Measurements from ENCODE around the gene HASPIN.

DNA sequence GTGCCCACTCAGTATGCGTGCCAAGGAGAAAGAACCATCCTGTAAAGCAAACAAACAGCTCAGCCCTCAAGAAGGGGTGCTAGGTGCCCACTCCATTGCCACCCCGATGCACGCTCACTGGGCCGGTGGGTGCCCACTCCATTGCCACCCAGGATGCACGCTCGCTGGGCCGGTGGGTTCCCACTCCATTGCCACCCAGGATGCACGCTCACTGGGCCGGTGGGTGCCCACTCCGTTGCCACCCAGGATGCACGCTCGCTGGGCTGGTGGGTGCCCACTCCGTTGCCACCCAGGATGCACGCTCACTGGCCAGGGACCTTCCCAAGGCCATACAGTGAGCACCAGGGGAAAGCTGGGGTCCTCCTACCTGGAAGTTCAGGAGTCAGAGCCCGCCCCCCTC, 28.1 kb downstream of the HASPIN start:
- TF ChIP-seq, protein P1, sequence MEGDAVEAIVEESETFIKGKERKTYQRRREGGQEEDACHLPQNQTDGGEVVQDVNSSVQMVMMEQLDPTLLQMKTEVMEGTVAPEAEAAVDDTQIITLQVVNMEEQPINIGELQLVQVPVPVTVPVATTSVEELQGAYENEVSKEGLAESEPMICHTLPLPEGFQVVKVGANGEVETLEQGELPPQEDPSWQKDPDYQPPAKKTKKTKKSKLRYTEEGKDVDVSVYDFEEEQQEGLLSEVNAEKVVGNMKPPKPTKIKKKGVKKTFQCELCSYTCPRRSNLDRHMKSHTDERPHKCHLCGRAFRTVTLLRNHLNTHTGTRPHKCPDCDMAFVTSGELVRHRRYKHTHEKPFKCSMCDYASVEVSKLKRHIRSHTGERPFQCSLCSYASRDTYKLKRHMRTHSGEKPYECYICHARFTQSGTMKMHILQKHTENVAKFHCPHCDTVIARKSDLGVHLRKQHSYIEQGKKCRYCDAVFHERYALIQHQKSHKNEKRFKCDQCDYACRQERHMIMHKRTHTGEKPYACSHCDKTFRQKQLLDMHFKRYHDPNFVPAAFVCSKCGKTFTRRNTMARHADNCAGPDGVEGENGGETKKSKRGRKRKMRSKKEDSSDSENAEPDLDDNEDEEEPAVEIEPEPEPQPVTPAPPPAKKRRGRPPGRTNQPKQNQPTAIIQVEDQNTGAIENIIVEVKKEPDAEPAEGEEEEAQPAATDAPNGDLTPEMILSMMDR (conservative IDR thresholded peaks at IDR 0.05; ENCODE audit: low read depth in 2 of 2), result no peak
- TF ChIP-seq EZH2 (IDR thresholded peaks at IDR 0.05; ENCODE audit: low read depth, unreplicated experiment) (no peak), POLR2AphosphoS5 (IDR thresholded peaks at IDR 0.05; ENCODE audit: low read depth) (no peak), ZNF331 (CRISPR knock-in tag; IDR thresholded peaks at IDR 0.05; ENCODE audit: low read depth) (no peak), CREB1 (CRISPR knock-in tag; IDR thresholded peaks at IDR 0.05; ENCODE audit: low read depth) (no peak), JUNB (IDR thresholded peaks at IDR 0.05; ENCODE audit: unreplicated experiment) (no peak), EZH2phosphoT487 (IDR thresholded peaks at IDR 0.05; ENCODE audit: unreplicated experiment) (no peak), NANOG (IDR thresholded peaks at IDR 0.05; ENCODE audit: borderline replicate concordance) (no peak), STAT1 (IDR thresholded peaks at IDR 0.05; ENCODE audit: unreplicated experiment) (no peak), ZNF114 (CRISPR knock-in tag; IDR thresholded peaks at IDR 0.05) (no peak)
- TF ChIP-seq, protein P2, sequence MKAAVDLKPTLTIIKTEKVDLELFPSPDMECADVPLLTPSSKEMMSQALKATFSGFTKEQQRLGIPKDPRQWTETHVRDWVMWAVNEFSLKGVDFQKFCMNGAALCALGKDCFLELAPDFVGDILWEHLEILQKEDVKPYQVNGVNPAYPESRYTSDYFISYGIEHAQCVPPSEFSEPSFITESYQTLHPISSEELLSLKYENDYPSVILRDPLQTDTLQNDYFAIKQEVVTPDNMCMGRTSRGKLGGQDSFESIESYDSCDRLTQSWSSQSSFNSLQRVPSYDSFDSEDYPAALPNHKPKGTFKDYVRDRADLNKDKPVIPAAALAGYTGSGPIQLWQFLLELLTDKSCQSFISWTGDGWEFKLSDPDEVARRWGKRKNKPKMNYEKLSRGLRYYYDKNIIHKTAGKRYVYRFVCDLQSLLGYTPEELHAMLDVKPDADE (IDR thresholded peaks at IDR 0.05), result no peak
- TF ChIP-seq, protein P3, sequence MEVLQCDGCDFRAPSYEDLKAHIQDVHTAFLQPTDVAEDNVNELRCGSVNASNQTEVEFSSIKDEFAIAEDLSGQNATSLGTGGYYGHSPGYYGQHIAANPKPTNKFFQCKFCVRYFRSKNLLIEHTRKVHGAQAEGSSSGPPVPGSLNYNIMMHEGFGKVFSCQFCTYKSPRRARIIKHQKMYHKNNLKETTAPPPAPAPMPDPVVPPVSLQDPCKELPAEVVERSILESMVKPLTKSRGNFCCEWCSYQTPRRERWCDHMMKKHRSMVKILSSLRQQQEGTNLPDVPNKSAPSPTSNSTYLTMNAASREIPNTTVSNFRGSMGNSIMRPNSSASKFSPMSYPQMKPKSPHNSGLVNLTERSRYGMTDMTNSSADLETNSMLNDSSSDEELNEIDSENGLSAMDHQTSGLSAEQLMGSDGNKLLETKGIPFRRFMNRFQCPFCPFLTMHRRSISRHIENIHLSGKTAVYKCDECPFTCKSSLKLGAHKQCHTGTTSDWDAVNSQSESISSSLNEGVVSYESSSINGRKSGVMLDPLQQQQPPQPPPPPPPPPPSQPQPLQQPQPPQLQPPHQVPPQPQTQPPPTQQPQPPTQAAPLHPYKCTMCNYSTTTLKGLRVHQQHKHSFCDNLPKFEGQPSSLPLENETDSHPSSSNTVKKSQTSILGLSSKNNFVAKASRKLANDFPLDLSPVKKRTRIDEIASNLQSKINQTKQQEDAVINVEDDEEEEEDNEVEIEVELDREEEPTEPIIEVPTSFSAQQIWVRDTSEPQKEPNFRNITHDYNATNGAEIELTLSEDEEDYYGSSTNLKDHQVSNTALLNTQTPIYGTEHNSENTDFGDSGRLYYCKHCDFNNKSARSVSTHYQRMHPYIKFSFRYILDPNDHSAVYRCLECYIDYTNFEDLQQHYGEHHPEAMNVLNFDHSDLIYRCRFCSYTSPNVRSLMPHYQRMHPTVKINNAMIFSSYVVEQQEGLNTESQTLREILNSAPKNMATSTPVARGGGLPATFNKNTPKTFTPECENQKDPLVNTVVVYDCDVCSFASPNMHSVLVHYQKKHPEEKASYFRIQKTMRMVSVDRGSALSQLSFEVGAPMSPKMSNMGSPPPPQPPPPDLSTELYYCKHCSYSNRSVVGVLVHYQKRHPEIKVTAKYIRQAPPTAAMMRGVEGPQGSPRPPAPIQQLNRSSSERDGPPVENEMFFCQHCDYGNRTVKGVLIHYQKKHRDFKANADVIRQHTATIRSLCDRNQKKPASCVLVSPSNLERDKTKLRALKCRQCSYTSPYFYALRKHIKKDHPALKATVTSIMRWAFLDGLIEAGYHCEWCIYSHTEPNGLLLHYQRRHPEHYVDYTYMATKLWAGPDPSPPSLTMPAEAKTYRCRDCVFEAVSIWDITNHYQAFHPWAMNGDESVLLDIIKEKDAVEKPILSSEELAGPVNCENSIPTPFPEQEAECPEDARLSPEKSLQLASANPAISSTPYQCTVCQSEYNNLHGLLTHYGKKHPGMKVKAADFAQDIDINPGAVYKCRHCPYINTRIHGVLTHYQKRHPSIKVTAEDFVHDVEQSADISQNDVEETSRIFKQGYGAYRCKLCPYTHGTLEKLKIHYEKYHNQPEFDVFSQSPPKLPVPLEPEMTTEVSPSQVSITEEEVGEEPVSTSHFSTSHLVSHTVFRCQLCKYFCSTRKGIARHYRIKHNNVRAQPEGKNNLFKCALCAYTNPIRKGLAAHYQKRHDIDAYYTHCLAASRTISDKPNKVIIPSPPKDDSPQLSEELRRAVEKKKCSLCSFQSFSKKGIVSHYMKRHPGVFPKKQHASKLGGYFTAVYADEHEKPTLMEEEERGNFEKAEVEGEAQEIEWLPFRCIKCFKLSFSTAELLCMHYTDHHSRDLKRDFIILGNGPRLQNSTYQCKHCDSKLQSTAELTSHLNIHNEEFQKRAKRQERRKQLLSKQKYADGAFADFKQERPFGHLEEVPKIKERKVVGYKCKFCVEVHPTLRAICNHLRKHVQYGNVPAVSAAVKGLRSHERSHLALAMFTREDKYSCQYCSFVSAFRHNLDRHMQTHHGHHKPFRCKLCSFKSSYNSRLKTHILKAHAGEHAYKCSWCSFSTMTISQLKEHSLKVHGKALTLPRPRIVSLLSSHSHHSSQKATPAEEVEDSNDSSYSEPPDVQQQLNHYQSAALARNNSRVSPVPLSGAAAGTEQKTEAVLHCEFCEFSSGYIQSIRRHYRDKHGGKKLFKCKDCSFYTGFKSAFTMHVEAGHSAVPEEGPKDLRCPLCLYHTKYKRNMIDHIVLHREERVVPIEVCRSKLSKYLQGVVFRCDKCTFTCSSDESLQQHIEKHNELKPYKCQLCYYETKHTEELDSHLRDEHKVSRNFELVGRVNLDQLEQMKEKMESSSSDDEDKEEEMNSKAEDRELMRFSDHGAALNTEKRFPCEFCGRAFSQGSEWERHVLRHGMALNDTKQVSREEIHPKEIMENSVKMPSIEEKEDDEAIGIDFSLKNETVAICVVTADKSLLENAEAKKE (CRISPR knock-in tag; IDR thresholded peaks at IDR 0.05), result no peak
- TF ChIP-seq, protein P4, sequence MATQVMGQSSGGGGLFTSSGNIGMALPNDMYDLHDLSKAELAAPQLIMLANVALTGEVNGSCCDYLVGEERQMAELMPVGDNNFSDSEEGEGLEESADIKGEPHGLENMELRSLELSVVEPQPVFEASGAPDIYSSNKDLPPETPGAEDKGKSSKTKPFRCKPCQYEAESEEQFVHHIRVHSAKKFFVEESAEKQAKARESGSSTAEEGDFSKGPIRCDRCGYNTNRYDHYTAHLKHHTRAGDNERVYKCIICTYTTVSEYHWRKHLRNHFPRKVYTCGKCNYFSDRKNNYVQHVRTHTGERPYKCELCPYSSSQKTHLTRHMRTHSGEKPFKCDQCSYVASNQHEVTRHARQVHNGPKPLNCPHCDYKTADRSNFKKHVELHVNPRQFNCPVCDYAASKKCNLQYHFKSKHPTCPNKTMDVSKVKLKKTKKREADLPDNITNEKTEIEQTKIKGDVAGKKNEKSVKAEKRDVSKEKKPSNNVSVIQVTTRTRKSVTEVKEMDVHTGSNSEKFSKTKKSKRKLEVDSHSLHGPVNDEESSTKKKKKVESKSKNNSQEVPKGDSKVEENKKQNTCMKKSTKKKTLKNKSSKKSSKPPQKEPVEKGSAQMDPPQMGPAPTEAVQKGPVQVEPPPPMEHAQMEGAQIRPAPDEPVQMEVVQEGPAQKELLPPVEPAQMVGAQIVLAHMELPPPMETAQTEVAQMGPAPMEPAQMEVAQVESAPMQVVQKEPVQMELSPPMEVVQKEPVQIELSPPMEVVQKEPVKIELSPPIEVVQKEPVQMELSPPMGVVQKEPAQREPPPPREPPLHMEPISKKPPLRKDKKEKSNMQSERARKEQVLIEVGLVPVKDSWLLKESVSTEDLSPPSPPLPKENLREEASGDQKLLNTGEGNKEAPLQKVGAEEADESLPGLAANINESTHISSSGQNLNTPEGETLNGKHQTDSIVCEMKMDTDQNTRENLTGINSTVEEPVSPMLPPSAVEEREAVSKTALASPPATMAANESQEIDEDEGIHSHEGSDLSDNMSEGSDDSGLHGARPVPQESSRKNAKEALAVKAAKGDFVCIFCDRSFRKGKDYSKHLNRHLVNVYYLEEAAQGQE (IDR thresholded peaks at IDR 0.05; ENCODE audit: unreplicated experiment), result no peak

Measured in GM23338 (cell line).